SK-N-SH treated with all-trans-retinoic acid at 6 μM for 48 hours (cell line): Measurements from ENCODE around the gene LGI1.

Experiments used
- ARNTL ChIP-seq: fragments of 450-650 bp; formaldehyde crosslinking; IDR thresholded peaks from 2 replicates; pipeline ENCODE4 v1.5.0; 2020; ENCODE audit warnings: low read depth, mild to moderate bottlenecking, moderate library complexity, borderline replicate concordance
- GLIS3 ChIP-seq: fragments of 250-450 bp; sonication (Bioruptor Pico); IDR thresholded peaks from 2 replicates; pipeline ENCODE4 v1.5.0; 2020; ENCODE audit warnings: mild to moderate bottlenecking, moderate library complexity
- ISL1 ChIP-seq: fragments of 250-450 bp; sonication (Bioruptor Pico); IDR thresholded peaks from 2 replicates; pipeline ENCODE4 v2.1.2; 2022; ENCODE audit warnings: mild to moderate bottlenecking, moderate library complexity
- OSR1 ChIP-seq: fragments of 250-450 bp; sonication (Bioruptor Pico); IDR thresholded peaks from 2 replicates; pipeline ENCODE4 v1.8.0; 2022; ENCODE audit warnings: moderate library complexity, mild to moderate bottlenecking, inconsistent platforms
- PATZ1 ChIP-seq: fragments of 250-450 bp; sonication (Bioruptor Pico); IDR thresholded peaks from 2 replicates; pipeline ENCODE4 v1.8.0; 2020; ENCODE audit warnings: mild to moderate bottlenecking, moderate library complexity, borderline replicate concordance
- PPARA ChIP-seq: fragments of 250-450 bp; sonication (Bioruptor Pico); IDR thresholded peaks from 2 replicates; pipeline ENCODE4 v1.5.0; 2020; ENCODE audit warnings: mild to moderate bottlenecking, borderline replicate concordance
- RARB ChIP-seq: fragments of 250-450 bp; sonication (Bioruptor Pico); IDR thresholded peaks from 2 replicates; pipeline ENCODE4 v1.8.0; 2021; ENCODE audit warnings: mild to moderate bottlenecking, moderate library complexity
- TCF4 ChIP-seq: fragments of 250-450 bp; sonication (Bioruptor Pico); IDR thresholded peaks from 2 replicates; pipeline ENCODE4 v1.8.0; 2021; ENCODE audit warnings: mild to moderate bottlenecking, moderate library complexity, borderline replicate concordance
- TSHZ2 ChIP-seq: fragments of 250-450 bp; sonication (Bioruptor Pico); IDR thresholded peaks from 2 replicates; pipeline ENCODE4 v1.5.0; 2020; ENCODE audit warnings: mild to moderate bottlenecking, moderate library complexity
- ZFP30 ChIP-seq: fragments of 450-650 bp; formaldehyde crosslinking; IDR thresholded peaks from 2 replicates; pipeline ENCODE4 v1.5.0; 2022; ENCODE audit warnings: mild to moderate bottlenecking, moderate library complexity
- ZNF70 ChIP-seq: fragments of 450-650 bp; formaldehyde crosslinking; IDR thresholded peaks from 2 replicates; pipeline ENCODE4 v1.5.0; 2020; ENCODE audit warnings: mild to moderate bottlenecking, moderate library complexity
- ZNF8 ChIP-seq: fragments of 450-650 bp; formaldehyde crosslinking; IDR thresholded peaks from 2 replicates; pipeline ENCODE4 v1.5.0; 2020; ENCODE audit warnings: mild to moderate bottlenecking, moderate library complexity
- TF ChIP-seq, protein P1 (sequence below): fragments of 250-450 bp; sonication (Bioruptor Pico); IDR thresholded peaks from 2 replicates; pipeline ENCODE4 v1.8.0; 2021; ENCODE audit warnings: low read depth, mild to moderate bottlenecking, moderate library complexity, borderline replicate concordance
- TF ChIP-seq, protein P2 (sequence below): fragments of 250-450 bp; sonication (Bioruptor Pico); IDR thresholded peaks from 2 replicates; pipeline ENCODE4 v1.5.1; 2021; ENCODE audit warnings: mild to moderate bottlenecking, moderate library complexity

DNA sequence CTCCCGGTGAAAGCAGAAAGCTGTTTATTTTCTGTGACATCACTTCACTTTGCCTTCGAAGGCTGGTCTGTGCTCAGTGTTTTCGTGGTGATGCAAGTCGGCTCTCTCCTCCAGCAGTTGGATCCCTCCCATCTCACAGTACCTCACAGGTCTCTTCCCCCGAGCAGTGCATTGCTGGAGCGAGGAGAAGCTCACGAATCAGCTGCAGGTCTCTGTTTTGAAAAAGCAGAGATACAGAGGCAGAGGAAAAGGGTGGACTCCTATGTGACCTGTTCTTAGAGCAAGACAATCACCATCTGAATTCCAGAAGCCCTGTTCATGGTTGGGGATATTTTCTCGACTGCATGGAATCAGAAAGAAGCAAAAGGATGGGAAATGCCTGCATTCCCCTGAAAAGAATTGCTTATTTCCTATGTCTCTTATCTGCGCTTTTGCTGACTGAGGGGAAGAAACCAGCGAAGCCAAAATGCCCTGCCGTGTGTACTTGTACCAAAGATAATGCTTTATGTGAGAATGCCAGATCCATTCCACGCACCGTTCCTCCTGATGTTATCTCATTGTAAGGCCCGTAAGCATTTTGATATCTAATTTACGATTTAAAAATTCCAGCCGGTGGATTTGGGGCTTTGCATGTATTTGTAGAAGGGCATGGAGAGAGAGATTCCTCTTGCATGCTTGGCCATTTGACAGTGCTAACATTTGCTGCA lies at the start of gene LGI1:
- TF ChIP-seq ISL1 (no peak), RARB (CRISPR knock-in tag) (no peak), ZFP30 (no peak), PATZ1 (CRISPR knock-in tag) (no peak), TSHZ2 (CRISPR knock-in tag) (no peak), OSR1 (CRISPR knock-in tag) (no peak), ZNF70 (CRISPR knock-in tag) (no peak), ARNTL (CRISPR knock-in tag) (no peak), PPARA (CRISPR knock-in tag) (no peak), GLIS3 (no peak), ZNF8 (CRISPR knock-in tag) (no peak), TCF4 (no peak)
- TF ChIP-seq, protein P1, sequence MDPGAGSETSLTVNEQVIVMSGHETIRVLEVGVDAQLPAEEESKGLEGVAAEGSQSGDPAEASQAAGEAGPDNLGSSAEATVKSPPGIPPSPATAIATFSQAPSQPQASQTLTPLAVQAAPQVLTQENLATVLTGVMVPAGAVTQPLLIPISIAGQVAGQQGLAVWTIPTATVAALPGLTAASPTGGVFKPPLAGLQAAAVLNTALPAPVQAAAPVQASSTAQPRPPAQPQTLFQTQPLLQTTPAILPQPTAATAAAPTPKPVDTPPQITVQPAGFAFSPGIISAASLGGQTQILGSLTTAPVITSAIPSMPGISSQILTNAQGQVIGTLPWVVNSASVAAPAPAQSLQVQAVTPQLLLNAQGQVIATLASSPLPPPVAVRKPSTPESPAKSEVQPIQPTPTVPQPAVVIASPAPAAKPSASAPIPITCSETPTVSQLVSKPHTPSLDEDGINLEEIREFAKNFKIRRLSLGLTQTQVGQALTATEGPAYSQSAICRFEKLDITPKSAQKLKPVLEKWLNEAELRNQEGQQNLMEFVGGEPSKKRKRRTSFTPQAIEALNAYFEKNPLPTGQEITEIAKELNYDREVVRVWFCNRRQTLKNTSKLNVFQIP (CRISPR knock-in tag) = no peak
- TF ChIP-seq, protein P2, sequence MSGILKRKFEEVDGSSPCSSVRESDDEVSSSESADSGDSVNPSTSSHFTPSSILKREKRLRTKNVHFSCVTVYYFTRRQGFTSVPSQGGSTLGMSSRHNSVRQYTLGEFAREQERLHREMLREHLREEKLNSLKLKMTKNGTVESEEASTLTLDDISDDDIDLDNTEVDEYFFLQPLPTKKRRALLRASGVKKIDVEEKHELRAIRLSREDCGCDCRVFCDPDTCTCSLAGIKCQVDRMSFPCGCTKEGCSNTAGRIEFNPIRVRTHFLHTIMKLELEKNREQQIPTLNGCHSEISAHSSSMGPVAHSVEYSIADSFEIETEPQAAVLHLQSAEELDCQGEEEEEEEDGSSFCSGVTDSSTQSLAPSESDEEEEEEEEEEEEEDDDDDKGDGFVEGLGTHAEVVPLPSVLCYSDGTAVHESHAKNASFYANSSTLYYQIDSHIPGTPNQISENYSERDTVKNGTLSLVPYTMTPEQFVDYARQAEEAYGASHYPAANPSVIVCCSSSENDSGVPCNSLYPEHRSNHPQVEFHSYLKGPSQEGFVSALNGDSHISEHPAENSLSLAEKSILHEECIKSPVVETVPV (CRISPR knock-in tag) = no peak
